GM23248 (cell line): ENCODE measurements around the gene LEKR1. TPM values are rescaled to one million over a fixed set of nuclear protein-coding genes. Genes with fewer than 3 reads are reported as not detected.

Experiments
- DNase-seq: peaks from one replicate; pipeline ENCODE4 v3.0.0-alpha.2; 2015
- H2AFZ ChIP-seq: fragments of 200-600 bp; sonication (generic); 2 replicates; pipeline ENCODE4 v1.6.1; 2016; ENCODE audit warnings: antibody characterized with exemption
- H3F3A ChIP-seq: fragments of 200-600 bp; sonication (generic); 2 replicates; pipeline ENCODE4 v1.6.1; 2016; ENCODE audit warnings: mild to moderate bottlenecking, antibody characterized with exemption, mixed run types; ENCODE audit not compliant: insufficient read depth
- H3K27ac ChIP-seq: fragments of 200-600 bp; sonication (generic); 2 replicates; pipeline ENCODE4 v1.5.1; 2016; ENCODE audit warnings: mild to moderate bottlenecking
- H3K27me3 ChIP-seq: fragments of 200-600 bp; sonication (generic); replicated peaks from 2 replicates; pipeline ENCODE4 v1.6.1; 2016; ENCODE audit warnings: mild to moderate bottlenecking; ENCODE audit not compliant: insufficient read depth
- H3K36me3 ChIP-seq: fragments of 200-600 bp; sonication (generic); 2 replicates; pipeline ENCODE4 v1.6.1; 2016; ENCODE audit warnings: low read depth, mild to moderate bottlenecking
- H3K4me1 ChIP-seq: fragments of 200-600 bp; sonication (generic); 2 replicates; pipeline ENCODE4 v1.6.1; 2016; ENCODE audit warnings: mild to moderate bottlenecking; ENCODE audit not compliant: insufficient read depth
- H3K4me2 ChIP-seq: fragments of 200-600 bp; sonication (generic); one replicate; pipeline ENCODE4 v1.6.1; 2016; ENCODE audit warnings: mild to moderate bottlenecking; ENCODE audit not compliant: unreplicated experiment
- H3K4me3 ChIP-seq: fragments of 200-600 bp; sonication (generic); 2 replicates; pipeline ENCODE4 v1.5.1; 2016; ENCODE audit warnings: mild to moderate bottlenecking
- H3K79me2 ChIP-seq: fragments of 200-600 bp; sonication (generic); 2 replicates; pipeline ENCODE4 v1.6.1; 2016; ENCODE audit warnings: mild to moderate bottlenecking; ENCODE audit not compliant: insufficient read depth
- H3K9ac ChIP-seq: fragments of 200-600 bp; sonication (generic); 2 replicates; pipeline ENCODE4 v1.6.1; 2016; ENCODE audit warnings: mild to moderate bottlenecking
- H3K9me2 ChIP-seq: fragments of 200-600 bp; sonication (generic); 2 replicates; pipeline ENCODE4 v1.6.1; 2016; ENCODE audit warnings: mixed run types, mild to moderate bottlenecking, moderate library complexity; ENCODE audit not compliant: insufficient read depth
- H3K9me3 ChIP-seq: fragments of 200-600 bp; sonication (generic); one replicate; pipeline ENCODE4 v1.6.1; 2017; ENCODE audit warnings: low read depth
- H4K20me1 ChIP-seq: fragments of 200-600 bp; sonication (generic); 2 replicates; pipeline ENCODE4 v1.6.0; 2016; ENCODE audit not compliant: insufficient read depth
- EZH2 ChIP-seq: fragments of 200-600 bp; sonication (generic); IDR thresholded peaks from 2 replicates; pipeline ENCODE4 v1.6.1; 2018; ENCODE audit warnings: antibody characterized with exemption, mild to moderate bottlenecking; ENCODE audit not compliant: insufficient read depth, poor library complexity, severe bottlenecking
- EZH2phosphoT487 ChIP-seq: fragments of 200-600 bp; sonication (generic); IDR thresholded peaks from 2 replicates; pipeline ENCODE4 v1.6.1; 2018; ENCODE audit warnings: antibody characterized with exemption, moderate library complexity, mild to moderate bottlenecking, low read depth; ENCODE audit not compliant: insufficient read depth
- WGBS, 2 experiments: methylation state at CpG; one replicate each; pipeline ENCODE4 v1.1.6; 2015 to 2017; ENCODE audit warnings: low lambda C conversion rate in 2 of 2, low coverage in 1 of 2; ENCODE audit errors: missing lambda C conversion rate in 2 of 2; 5-methylcytosine and 5-hydroxymethylcytosine counted together
- in situ Hi-C: fragments of 300-500 bp; cut with MboI; formaldehyde crosslinking; loops from 2 replicates; pipeline ENCODE4 v1.15.0; 2020
- polyA plus RNA-seq: library from polyadenylated mRNA; unstranded; fragments of >200 nt; fragmentation: Nextera tagmentation; extraction: Ambion mirVana; gene quantifications from 2 replicates; pipeline ENCODE4 v1.2.1, GENCODE V29; 2016
- total RNA-seq: library from RNA; depleted of rRNA; stranded (reverse); fragments of >200 nt; shearing (Covaris generic); gene quantifications from 2 replicates; pipeline ENCODE4 v1.2.3, GENCODE V29; 2014

LEKR1 gene
- total and polyA plus RNA-seq, 2 experiments from 2014 or later: 0.32 to 0.43 TPM

DNA sequence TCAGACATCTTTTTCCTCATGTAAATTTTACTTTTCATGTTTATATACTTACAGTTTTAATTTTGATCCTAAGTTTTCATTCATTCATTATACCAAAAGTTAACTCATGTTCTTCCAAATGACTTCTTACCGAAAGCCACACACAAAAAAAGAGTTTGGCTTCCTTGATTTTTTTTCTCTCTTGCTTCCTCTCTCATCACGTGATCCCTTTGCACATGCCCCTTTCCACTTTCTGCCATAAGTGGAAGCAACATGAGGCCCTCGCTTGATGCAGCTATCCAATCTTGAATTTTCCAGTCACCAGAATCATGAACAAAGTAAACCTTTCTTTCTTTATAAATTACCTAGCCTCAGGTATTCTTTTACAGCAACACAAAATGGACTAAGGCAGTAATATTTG, 93.7 kb downstream of the LEKR1 start:
- DNase-seq: no peak
- in situ Hi-C loops: no loop called here
- H3K36me3 ChIP-seq: no peaks in the 10 kb centered on the region
- H3K4me2 ChIP-seq: no peak overlapping the region
- H3K9ac ChIP-seq: no peak overlapping the region
- H3K9me2 ChIP-seq: no peaks in the 10 kb centered on the region
- no peak overlapping the region for H3K27ac ChIP-seq
- no peak overlapping the region for H3K4me3 ChIP-seq
- TF ChIP-seq EZH2phosphoT487 (no peak), EZH2 (no peak)
- H3K79me2 ChIP-seq: no peaks in the 10 kb centered on the region
- no peaks in the 10 kb centered on the region for H4K20me1 ChIP-seq
- no peaks in the 10 kb centered on the region for H3K4me1 ChIP-seq
- H3K9me3 ChIP-seq: no peaks in the 10 kb centered on the region
- no peaks in the 10 kb centered on the region for H3F3A ChIP-seq
- WGBS, 2 experiments: 77 to 80% methylated on average over 3 of the region's 3 CpGs
- H2AFZ ChIP-seq: no peak overlapping the region
- H3K27me3 ChIP-seq: no peaks in the 10 kb centered on the region

DNA sequence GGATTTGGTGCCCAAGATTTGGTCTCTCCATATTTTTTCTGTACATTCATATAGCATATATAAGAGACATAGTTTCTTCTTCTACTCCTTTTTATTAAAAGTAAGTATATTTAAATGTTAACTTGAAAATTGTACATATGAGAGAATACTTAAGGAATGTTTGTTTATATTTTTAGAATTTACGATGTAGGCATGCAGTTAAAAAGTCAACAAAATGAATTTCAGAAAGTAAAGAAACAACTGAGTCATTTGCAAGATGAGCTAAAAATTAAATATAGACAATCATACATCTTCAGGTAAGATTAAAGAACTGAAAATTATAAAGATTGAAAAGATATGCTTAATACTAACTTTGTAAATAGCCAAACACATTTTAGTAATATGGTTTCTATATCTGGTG, 94.2 kb downstream of the LEKR1 start:
- no peaks in the 10 kb centered on the region for H3K27me3 ChIP-seq
- H3K9me3 ChIP-seq: no peaks in the 10 kb centered on the region
- no peaks in the 10 kb centered on the region for H3K79me2 ChIP-seq
- no peak for TF ChIP-seq EZH2phosphoT487
- no peak for TF ChIP-seq EZH2
- H2AFZ ChIP-seq: no peak overlapping the region
- no peak overlapping the region for H3K27ac ChIP-seq
- no peaks in the 10 kb centered on the region for H3K9me2 ChIP-seq
- H4K20me1 ChIP-seq: no peaks in the 10 kb centered on the region
- H3K4me1 ChIP-seq: no peaks in the 10 kb centered on the region
- no peak overlapping the region for H3K9ac ChIP-seq
- H3K4me3 ChIP-seq: no peak overlapping the region
- no peak overlapping the region for H3K4me2 ChIP-seq
- H3F3A ChIP-seq: no peaks in the 10 kb centered on the region
- in situ Hi-C loops: no loop called here
- 61 to 81% methylated on average over 1 of the region's 1 CpG for WGBS, 2 experiments
- DNase-seq: no peak
- H3K36me3 ChIP-seq: no peaks in the 10 kb centered on the region

DNA sequence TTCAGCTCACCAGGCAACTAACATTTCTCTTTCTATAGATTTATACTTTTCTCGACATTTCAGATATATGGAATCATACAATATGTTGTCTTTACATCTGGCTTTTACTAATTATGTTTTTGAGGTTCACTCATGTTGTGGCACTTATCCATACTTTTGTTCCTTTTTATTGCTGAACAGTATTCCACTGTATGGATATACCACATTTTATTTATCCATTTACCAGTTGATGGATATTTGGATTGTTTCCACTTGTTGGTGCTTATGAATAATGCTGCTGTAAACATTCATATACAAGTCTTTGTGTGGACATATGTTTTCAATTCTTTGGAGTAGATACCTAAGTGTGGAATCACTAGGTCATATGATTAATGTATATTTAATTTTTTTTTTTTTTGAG, 97.2 kb downstream of the LEKR1 start:
- H3K9me3 ChIP-seq: no peaks in the 10 kb centered on the region
- H3K9me2 ChIP-seq: no peaks in the 10 kb centered on the region
- no peaks in the 10 kb centered on the region for H3F3A ChIP-seq
- H2AFZ ChIP-seq: no peak overlapping the region
- H3K27ac ChIP-seq: no peak overlapping the region
- H3K79me2 ChIP-seq: no peaks in the 10 kb centered on the region
- WGBS, 2 experiments: 93 to 100% methylated on average over 1 of the region's 1 CpG
- H3K36me3 ChIP-seq: no peaks in the 10 kb centered on the region
- in situ Hi-C loops: no loop called here
- no peaks in the 10 kb centered on the region for H4K20me1 ChIP-seq
- no peak overlapping the region for H3K9ac ChIP-seq
- H3K4me1 ChIP-seq: no peaks in the 10 kb centered on the region
- H3K4me3 ChIP-seq: no peak overlapping the region
- H3K27me3 ChIP-seq: no peaks in the 10 kb centered on the region
- no peak for DNase-seq
- TF ChIP-seq EZH2: no peak
- no peak for TF ChIP-seq EZH2phosphoT487
- H3K4me2 ChIP-seq: no peak overlapping the region

DNA sequence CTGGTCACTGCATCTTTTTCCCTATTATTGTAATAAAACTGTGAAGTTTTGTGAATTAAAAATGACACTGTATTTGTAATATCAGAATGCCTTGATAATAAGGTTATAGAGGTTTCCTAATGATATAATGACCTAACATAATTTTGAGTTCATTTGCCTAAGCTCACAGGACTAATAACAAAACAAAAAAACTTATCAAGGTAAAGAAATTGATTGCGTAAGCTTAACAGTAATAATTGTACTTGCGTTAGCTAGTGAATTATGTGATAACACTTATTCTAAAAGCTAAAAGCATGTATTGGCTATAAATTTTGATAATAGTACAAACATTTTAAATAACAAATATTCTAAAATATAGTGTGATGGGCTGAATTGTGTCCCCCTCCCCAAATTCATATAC, 112.6 kb downstream of the LEKR1 start:
- no peaks in the 10 kb centered on the region for H3K79me2 ChIP-seq
- no peak overlapping the region for H3K27ac ChIP-seq
- H3K9ac ChIP-seq: no peak overlapping the region
- no peak overlapping the region for H3K4me3 ChIP-seq
- no peaks in the 10 kb centered on the region for H3K9me2 ChIP-seq
- no peak overlapping the region for H3K4me2 ChIP-seq
- H2AFZ ChIP-seq: no peak overlapping the region
- H3F3A ChIP-seq: no peaks in the 10 kb centered on the region
- H3K27me3 ChIP-seq: no peaks in the 10 kb centered on the region
- H3K4me1 ChIP-seq: no peaks in the 10 kb centered on the region
- no peak for DNase-seq
- no peaks in the 10 kb centered on the region for H3K36me3 ChIP-seq
- H4K20me1 ChIP-seq: no peaks in the 10 kb centered on the region
- WGBS, 2 experiments: 94 to 100% methylated on average over 2 of the region's 2 CpGs
- TF ChIP-seq EZH2phosphoT487 (no peak), EZH2 (no peak)
- H3K9me3 ChIP-seq: no peaks in the 10 kb centered on the region
- in situ Hi-C loops: no loop called here

DNA sequence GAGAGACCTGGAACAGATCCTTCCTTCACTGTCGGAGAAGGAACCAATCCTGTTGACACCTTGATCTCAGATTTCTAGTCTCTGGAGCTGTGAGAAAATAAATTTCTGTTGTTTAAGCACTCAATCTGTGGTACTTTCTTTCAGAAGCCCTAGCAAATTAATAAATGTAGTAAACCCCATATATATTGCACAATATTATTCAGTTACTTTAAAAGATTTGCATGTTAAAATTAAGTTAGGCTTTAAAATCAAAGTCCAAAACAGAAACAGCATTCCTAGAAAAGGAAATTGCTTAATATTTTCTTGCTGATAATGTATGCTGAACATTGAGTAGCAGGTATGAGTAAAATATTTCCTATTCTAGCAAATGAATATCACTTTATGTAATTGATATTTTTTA, 113.2 kb downstream of the LEKR1 start:
- no peaks in the 10 kb centered on the region for H3K79me2 ChIP-seq
- H3K4me3 ChIP-seq: no peak overlapping the region
- no peaks in the 10 kb centered on the region for H4K20me1 ChIP-seq
- DNase-seq: no peak
- TF ChIP-seq EZH2 (no peak), EZH2phosphoT487 (no peak)
- H2AFZ ChIP-seq: no peak overlapping the region
- no peaks in the 10 kb centered on the region for H3K9me2 ChIP-seq
- H3F3A ChIP-seq: no peaks in the 10 kb centered on the region
- no peaks in the 10 kb centered on the region for H3K9me3 ChIP-seq
- H3K27ac ChIP-seq: no peak overlapping the region
- H3K4me1 ChIP-seq: no peaks in the 10 kb centered on the region
- no peaks in the 10 kb centered on the region for H3K27me3 ChIP-seq
- H3K4me2 ChIP-seq: no peak overlapping the region
- WGBS, 2 experiments: 58 to 83% methylated on average over 1 of the region's 1 CpG
- no peak overlapping the region for H3K9ac ChIP-seq
- in situ Hi-C loops: no loop called here
- H3K36me3 ChIP-seq: no peaks in the 10 kb centered on the region
